NCI-H128 (cell line): ENCODE measurements around the gene LMF1.

Source experiments
- DNase-seq: peaks from one replicate; lab custom pipeline; 2025; ENCODE audit not compliant: unreplicated experiment; lab: John Stamatoyannopoulos, UW

Gene LMF1

GRCh38 chr16:915546-915945, 55.2 kb downstream of the LMF1 start:
- DNase-seq: no peak

- DNase-seq: no peak
These were observed 56.3 kb downstream of the LMF1 start for GRCh38 chr16:914440-914839.

- no peak for DNase-seq
These were observed 56.9 kb downstream of the LMF1 start for GRCh38 chr16:913817-914439.

GRCh38 chr16:912684-913613, 57.8 kb downstream of the LMF1 start:
- no peak for DNase-seq

GRCh38 chr16:912322-912683, 58.5 kb downstream of the LMF1 start:
- DNase-seq: no peak

- DNase-seq: no peak
These were observed 59.0 kb downstream of the LMF1 start for GRCh38 chr16:911604-912321.

- DNase-seq: no peak
These were observed 59.7 kb downstream of the LMF1 start for GRCh38 chr16:911101-911500.

- no peak for DNase-seq
These were observed 60.6 kb downstream of the LMF1 start for GRCh38 chr16:910181-910580.

GRCh38 chr16:909281-910000, 61.3 kb downstream of the LMF1 start:
- no peak for DNase-seq

GRCh38 chr16:908526-909155, 62.1 kb downstream of the LMF1 start:
- DNase-seq: no peak

- no peak for DNase-seq
These were observed 62.9 kb downstream of the LMF1 start for GRCh38 chr16:907842-908241.

GRCh38 chr16:907361-907760, 63.4 kb downstream of the LMF1 start:
- no peak for DNase-seq

GRCh38 chr16:906296-906695, 64.5 kb downstream of the LMF1 start:
- no peak for DNase-seq

GRCh38 chr16:901715-902601, 68.8 kb downstream of the LMF1 start:
- DNase-seq: no peak

GRCh38 chr16:901149-901548, 69.6 kb downstream of the LMF1 start:
- DNase-seq: no peak

- DNase-seq: no peak
These were observed 70.6 kb downstream of the LMF1 start for GRCh38 chr16:900211-900610.

- no peak for DNase-seq
These were observed 71.1 kb downstream of the LMF1 start for GRCh38 chr16:899683-900060.

- no peak for DNase-seq
These were observed 71.8 kb downstream of the LMF1 start for GRCh38 chr16:898761-899682.

- DNase-seq: no peak
These were observed 72.6 kb downstream of the LMF1 start for GRCh38 chr16:898216-898615.
